Activated CD8-positive, alpha-beta memory T cell treated with anti-CD3 and anti-CD28 coated beads for 24 hours (primary cell): ENCODE measurements around the gene DBH.
"Not testable (repeated sequence)": the region's sequence is repeated elsewhere in the genome, so short reads cannot be mapped to it uniquely, and the experiment has no call there.

Experiments used
- DNase-seq: peaks from one replicate; pipeline ENCODE4 v3.0.0-alpha.2; 2020

DBH gene

DNA sequence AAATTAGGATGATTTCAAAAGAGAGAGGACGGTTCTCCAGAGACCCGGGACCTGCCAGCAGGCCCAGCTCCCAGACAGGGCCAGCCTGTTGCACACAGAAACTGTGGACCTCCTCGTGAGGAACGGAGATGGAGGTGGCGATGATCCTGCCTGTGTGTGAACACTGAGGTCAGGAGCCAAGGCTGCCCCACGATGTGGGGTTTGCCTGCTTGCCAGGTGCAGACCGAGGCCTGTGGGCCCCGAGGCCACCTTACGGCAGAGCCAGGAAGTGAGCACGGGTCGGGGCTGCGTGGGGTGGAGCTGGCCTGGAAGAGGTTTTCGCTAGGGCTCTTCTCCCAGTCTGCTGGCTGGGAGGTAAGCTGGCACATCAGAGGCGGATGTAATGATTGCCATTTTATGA, 31.3 kb upstream of the DBH start:
- no peak for DNase-seq

DNA sequence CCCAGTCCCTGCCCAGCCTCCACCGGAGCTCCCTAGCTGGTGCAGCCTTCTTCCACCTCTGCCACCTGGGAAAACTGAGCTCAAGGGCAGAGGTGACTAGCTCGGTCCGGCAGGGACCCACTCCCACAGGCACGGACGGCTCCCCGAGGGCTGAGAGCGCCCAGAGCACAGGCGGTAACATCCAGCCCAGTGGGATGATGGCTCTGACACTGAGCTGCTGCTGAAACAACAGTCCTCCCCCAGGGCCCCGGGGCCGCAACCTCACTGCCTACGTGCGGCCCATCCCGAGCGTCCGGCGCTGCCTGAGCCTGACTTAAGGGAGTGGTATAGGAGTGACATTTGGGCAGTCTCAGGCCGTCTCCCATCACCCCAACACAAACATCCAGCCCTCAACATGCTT, 30.7 kb upstream of the DBH start:
- DNase-seq, result no peak

DNA sequence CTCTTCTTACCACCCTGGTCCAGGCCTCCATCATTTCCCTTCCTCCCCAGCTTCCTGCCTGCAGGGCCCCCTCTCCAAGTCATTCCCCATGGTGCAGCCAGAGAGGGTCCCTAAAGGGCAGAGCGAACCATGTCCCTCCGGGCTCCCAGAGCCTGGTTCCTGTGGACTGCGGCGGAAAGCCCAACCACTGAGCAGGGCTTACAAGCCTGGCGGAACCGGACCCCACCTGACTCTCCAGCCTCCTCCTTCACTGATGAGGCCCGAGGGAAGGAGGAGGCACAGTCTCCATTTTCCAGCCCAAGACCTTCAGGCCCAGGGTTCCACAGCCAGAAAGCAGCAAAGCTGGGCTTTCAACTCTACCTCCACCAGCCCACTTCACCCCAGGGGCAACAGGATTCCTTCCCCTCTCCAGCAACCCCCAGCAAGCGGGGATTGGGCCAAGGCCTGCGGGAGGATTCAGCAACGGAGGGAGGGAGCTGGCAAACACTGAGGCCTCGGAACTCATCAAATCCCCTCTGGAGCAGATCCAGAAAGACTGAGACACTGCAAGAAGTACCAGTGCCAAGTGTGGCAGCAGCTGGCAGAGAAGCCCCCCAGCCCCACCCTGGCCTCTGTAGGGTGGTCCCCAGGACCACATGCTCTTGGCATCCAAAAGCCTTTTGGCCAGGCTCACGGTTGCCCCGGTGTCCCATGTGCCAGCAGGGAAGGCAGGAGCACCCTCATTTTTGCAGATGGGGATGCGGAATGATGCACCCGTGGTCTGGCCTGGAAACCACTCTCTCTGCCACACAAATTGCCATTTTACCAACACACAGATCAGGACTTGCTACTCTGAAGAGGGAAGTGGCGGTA, 30.1 kb upstream of the DBH start:
- no peak for DNase-seq

DNA sequence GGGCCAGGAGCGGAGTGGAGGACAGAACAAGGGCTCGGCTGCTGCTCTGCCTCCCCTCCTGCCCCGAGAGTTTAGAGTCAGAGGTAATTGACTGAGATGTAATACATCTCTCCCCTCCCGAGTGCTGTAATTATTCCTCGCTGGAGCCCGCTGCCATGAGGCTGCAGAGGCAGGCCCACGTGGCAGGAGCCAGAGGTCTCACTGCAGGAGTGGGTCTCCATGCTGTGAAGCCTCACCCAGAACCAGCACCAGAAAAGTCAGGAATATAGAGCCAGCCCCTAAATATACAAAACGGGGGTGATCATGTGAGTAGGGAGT, 29.5 kb upstream of the DBH start:
- no peak for DNase-seq

DNA sequence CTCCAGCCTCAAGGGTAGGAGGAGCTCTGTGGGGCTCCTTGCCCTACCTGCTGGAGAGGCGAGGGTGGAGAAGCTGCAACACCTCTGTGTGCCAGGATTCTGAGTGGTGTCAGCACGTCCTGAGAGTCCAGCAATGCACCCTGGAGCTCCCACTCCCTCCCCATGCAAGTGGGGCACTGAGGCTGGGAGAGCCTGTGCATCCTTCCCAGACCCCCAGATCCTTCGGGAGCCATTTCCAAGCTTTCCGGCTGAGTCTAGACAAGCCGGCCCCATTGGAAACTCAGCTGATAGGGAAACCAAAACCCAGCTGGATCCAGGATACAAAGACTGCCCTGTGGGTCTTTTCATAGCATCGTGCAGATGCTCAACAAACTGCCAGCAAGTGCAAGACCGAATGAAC, 28.8 kb upstream of the DBH start:
- DNase-seq, result no peak

DNA sequence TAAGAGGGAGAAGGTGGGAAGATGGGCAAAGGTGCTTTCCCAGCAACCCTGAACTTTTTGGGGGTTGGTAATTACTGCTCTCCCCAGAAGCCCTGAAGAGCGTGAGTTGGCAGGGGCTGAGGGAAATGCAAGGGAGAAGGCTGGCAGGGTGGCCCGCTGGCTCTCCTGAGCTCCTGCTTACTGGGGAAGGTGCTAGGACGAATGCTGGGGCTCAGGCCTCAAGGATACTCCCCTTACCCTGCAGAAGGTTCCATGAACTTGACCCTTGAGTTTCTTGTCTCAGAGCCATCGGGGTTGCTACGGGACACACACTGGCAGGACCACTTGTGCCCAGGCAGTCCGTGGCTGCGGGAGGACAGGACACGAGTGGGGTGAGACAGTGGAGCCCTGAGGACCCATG, 28.2 kb upstream of the DBH start:
- DNase-seq, result no peak

DNA sequence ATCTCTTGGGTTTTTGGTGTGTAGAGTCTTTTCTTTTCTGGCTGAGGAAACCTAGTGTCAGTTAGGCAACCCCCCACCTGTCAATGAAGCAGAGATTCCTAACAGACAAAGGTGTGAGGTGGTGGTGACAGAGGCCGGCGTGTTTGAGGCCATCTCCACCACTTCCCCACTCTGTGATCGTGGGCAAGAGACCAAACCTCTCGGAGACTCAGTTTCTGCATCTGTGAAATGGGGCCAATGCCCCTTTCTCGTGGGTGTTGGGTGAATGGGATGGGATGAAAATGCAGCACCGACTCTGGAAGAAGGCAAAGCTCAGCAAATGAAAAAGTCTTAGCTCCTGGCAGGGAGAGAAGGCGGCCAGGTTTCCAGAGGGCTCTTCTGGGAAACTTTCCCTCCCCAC, 27.8 kb upstream of the DBH start:
- DNase-seq, result no peak

DNA sequence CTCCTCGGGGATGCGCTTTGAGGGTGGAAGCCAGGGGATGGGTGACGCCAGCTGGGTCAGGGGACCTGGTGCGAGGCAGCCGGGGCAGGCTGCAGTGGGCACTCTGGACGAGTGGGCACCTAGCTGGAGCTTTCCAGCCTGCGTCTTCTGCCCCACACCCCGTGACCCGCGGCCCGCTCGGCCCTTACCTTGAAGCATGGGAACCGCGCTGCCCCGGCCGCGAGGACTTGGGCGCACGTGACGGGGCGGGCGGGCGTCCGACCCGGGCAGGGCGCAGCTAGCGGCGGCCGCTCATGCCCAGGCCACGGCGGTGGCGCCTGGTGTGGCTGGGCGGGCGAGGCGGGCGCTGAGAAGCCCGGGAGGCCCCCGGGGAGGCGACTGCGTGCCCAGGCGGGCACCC, 27.3 kb upstream of the DBH start:
- DNase-seq, result no peak

DNA sequence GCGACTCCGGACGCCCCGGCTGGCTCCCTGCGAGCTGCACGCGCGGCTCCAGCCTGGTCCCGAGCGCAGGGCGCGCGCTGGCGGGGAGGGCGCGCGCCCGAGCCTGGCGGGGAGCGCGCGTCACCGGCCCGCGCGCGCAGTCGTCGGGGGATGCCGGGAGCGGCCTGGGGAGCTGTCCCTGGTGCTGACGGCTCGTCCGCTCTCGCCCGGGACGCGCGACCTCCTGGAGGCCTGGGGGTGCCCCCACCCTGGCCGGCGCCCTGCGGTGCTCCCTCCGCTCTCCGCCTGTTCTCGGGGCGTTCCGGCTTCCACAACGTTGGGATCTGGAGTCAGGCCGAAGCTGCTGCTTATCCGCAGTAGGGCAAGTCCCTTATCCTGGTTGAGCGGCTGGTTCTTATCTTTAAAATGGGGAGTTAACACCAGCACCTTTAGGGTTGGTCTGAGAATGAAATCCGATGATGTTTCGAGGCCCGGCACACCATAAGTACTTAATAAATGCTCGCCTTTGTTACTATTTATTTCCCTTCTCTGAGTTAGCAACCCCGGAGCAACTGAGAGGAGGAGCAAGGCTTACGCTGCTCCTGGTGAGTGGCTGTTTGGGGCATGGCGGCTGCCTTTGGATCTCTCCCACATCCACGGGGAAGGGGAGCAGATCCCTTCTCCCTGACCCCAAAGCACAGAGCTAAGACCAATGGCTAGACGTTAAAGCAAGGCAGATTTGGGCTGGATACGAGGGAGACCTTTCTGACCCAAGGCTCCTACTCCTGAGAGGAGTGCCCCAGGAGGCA, 26.7 kb upstream of the DBH start, which contains the start of gene FAM163B:
Gene FAM163B, minus strand, starts transcription at position 79 of the 788 bp plus-strand sequence. CDS start 29,166 bp downstream, outside the sequence.
- DNase-seq, result peak; percentile 71

DNA sequence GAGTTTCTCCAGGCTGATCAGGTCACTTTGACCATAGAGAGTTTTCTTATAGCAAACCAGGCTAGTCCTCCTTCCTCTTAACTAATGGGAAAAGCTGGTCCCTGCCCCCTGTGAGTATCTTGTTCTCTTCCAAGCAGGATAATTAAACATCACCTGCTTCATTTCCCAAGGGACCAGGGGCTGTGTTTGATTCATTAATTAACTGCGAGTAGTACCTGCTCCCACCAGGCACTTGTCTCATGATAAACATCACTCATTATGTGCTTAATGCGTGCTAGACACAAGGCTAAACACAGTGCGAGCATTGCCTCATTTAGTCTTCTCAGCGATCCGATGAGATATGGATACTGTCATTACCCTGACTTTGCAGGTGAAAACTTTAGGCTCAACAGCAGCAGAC, 25.3 kb upstream of the DBH start:
- no peak for DNase-seq

DNA sequence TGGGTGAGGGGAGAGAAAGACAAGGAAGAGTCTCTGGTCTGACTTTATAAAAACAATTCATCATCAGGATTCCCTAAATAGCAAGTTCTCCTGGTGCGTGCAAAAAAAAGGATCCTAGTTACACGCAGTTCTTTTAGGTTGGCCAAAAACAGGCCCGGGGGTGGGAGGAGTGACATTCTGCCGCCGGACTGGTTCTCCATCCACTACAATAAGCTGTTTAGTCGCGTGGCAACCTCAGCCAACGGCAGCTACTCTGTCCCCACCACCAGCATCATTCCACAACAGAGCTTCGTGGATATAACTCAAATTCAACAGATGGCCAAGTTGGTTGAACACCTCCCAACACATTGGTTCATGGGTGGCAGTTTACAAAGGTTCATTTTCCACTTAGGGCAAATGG, 24.1 kb upstream of the DBH start:
- DNase-seq, result no peak

DNA sequence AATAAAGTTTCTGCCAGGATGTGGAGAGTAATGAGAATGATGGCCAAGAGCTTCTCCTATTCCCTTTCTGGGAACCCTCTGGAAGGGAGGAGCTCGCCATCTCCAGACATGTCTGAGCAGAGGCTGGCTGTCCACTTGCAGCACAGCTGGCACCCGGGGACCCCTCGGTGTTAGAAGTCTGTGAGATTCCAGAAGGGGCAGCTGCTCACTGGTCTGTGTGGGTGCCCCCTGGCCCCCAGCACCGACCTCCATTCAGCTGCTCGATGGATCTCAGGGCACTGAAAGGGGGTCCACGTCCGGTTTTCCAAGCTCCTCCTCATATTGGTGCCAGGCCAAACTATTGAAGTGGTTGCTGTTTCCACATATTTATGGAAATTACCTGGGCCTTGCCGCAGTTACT, 23.3 kb upstream of the DBH start:
- DNase-seq, result no peak

DNA sequence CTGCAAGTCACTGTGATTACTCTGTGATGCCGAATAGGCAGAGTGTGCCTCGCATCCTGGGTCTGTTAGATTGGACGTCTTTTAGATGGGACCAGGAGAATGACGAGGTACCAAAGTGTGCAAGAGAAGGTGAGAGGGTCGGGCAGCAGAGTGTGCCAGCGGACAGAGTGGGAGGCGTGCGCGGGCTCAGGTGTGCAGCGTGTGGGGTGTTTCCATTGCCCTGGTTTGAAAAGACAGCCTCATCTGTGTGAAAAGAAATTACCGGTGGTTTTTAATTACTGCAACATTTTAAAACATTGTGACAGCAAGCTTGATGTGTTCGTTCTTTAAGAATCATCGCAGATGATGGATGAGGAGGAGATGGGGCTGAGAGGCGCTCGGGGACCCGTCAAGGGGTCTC, 22.7 kb upstream of the DBH start:
- no peak for DNase-seq

DNA sequence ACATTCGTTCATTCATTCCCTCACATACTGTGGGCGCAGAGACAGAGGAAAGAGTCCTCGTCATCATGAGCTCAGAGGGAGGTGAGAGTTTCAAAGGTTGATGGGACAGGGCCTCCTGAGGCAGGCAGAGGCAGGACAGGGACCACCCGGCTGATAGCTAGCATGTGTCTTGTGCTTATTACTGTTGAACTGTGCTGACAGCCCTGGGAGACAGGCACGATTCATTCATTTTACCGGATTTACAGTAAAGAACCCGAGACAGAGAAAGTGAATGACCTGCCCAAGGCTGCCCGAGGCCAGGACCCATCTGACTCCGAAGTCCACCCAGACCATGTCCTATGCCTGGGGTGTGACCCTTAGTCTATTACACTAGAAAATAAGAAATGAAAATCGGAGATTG, 22.1 kb upstream of the DBH start:
- DNase-seq, result no peak

DNA sequence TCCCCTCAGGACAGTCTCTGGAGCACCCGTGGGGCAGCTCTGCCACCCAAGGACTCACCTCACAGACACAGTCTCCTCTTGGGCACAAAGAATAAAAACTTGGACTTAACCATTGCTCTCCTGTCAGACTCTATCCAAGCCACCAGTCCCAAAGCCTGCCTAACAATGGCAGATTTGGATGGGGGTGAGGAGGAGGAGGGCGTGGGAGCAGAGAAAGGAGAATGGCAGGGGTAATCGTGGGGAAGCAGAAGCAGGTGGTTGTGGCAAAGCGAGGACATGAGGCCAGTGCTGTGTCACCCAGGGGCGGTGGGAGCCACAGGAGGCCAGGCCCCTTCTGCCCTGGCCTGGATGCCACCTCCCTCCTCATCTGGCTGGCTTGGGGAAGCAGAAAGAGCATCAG, 21.5 kb upstream of the DBH start:
- no peak for DNase-seq

DNA sequence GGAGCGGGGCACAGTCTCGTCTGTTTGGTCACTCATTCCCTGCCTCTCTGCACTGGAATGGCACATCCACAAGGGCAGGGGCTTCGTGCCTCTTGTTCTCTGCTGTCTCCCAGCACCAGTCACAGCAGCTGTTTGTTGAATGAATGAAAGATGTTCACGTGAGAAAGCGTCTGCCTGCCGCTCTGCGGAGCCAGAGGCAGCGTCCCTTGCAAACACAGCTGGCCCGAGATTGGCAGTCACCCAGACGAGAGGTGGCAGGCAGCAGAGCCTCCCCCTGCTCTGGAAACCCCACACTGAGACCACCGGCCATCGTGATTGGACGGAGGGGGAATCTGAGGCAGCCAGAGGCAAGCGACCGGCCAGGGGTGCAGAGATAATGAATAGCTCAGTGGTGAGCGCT, 21.0 kb upstream of the DBH start:
- DNase-seq, result no peak

DNA sequence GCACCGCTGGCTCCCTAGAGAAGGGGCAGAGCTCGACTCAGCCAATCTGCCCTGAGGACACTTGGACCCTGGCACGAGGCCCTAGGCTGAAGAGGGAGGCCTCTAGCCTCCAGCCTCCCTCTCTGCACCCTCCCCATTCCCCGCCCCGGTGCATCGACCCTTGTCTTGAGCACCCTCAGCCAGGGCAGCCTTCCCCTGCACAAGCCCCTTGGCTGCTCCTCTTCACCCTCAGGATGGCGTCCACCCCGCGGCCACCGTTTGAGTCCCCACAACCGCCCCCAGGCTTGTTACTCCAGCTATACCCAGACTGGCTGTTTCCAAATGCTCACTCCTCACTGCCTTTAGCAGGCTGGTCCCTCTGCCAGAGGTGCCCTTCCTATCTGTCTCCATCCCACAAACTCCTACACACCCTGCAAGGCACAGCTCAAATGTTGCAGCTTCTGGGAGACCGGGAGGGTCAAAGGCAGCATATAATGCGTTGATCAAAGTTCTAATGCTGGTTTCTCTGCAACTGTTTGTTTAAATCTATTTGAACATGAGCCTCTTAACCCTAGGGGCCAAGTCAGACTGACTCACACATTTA, 20.5 kb upstream of the DBH start:
- DNase-seq, result no peak

DNA sequence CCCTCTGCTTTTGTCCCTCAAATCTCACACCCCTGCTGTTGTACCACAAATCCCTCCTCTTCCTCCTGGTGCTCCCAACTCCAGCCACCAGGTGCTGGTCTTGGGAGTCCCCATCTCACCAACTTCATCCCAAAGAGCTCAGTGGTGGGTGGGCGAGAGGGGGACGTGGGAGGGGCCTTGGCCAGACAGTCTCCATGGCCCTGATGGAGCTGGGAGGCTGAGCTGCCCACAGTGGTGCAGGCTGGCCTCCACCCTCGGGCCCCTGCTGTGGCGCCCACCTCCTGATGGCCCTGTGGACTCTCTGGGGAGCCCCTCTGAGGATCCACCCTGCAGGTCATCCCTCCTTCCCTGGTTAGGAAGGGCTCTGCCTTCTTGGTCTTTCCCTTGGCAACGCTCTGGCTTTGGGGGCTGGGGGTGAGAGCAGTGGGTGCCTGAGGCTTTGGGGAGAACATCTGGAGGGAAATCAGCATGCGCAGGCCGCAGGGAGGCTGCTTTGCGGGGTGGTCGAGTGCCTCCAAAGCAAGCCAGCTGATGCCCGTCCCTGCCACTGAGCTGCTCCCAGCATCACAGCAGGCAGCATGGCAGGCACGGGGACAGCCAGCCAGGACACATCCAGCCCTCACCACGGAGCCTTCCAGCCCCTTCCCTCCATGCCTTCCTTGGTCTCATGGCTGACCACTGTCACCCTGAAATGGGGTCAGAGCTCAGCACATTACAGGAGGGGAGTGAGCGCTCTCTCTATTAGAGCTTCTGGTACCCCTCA, 19.3 kb upstream of the DBH start:
- no peak for DNase-seq

DNA sequence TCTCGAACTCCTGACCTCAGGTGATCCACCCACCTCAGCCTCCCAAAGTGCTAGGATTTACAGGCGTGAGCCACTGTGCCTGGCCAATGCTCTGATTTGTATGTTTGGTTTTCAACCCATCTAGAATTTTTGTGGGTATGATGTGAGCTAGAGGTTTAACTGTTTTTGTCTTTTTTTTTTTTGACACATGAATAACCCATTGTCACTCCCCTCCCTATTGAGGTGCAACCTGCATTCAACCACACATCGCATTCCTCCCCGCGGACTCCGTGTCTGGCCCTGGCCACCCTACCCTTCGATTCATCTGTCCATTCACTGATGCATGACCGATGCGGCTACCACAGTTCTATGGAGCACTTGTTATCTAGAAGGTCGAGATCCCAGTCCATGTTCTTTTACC, 17.4 kb upstream of the DBH start:
- no peak for DNase-seq

DNA sequence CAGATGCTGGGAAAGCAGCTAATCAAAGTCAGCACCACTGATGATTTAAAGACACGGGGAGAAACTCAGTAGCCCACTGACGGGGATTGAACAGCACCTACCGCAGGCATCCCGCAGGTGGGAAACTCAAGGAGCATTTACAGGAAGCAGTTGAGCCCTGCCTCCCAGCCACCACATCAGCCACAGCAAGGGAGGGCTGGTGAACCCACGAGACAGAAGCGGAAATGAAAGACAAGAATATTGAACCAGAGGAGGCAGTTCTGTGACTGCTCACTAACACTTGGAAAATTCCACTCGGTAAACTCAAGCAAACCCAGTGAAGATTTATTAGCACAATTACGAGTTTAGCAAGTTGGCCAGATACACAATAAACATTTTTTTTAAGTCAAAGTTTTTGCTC, 16.4 kb upstream of the DBH start:
- peak; percentile 71 for DNase-seq

DNA sequence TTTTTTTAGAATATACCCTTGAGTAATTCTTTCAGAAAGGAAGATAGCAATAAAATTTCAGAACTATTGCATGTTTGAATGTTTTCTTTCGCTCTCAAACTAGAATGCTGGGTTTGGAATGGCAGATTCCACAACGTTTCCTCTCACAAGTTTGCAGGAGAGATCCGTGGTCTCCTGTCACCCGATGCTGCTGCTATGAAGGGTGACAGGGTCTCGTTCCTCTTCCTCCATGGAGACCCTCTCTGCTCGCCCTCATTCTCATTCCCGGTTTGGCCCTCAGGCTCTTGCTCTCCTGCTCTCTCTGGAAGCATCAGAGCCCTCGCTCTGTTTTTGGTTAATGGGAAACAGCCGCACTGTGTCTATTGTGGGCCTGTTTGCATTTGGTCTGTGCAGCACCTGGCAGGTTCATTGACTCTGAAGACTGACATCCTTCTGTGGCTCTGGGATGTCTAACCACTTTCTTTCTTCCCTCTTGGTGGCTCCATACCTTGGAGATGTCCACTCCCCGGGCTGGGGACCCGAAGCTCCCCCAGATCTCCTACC, 14.4 kb upstream of the DBH start:
- no peak for DNase-seq

DNA sequence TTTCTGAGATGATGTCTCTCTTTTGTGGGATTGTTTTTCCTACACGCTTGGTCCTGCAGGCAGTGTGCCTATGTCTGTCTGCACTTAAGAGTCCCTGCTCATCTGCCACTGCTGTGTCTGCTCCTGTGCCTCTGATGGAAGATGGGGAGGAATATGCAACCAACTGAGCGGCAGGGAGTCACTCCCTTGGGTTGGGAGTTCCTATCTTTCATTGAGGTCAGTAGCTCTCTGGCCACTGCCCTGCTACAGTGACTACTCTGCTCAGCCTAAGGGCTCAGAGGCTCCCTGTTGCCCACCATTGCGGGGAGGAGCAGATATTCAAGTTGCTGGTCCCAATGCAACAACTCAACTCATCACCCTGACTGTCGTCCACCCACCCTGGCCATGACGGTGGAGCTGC, 13.6 kb upstream of the DBH start:
- DNase-seq, result no peak

DNA sequence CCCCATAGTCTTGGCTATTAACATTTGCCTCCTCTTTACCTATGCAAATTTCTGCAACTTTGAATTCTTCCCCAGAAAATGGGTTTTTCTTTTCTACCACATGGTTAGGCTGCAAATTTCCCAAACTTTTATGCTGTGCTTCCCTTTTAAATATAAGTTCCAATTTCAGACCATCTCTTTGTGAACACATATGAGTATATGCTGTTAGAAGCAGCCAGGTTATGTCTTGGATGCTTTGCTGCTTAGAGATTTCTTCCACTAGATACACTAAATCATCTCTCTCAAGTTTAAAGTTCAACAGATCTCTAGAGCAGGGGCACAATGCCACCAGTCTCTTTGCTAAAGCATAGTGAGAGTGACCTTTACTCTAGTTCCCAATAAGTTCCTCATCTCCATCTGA, 10.2 kb upstream of the DBH start:
- not testable (repeated sequence) for DNase-seq
